ENCODE results near the gene MALSU1. TPM values are rescaled to one million over a fixed set of nuclear protein-coding genes. Genes with fewer than 3 reads are reported as not detected.

MALSU1 gene
- total and polyA plus RNA-seq, 2 donors (not counting 1 experiment from before 2014, with no cell fraction given): 54.8 to 77.6 TPM

GRCh38 chr7:23264916-23265458, 34.2 kb upstream of the MALSU1 start:
- no peaks in the 10 kb centered on the region for H3K36me3 ChIP-seq (ENCODE audit: control insufficient read depth, insufficient read depth, low read length)
- H3K27ac ChIP-seq (ENCODE audit: insufficient read depth, low read length): no peak overlapping the region
- no peaks in the 10 kb centered on the region for H3K9me3 ChIP-seq (ENCODE audit: control insufficient read depth, insufficient read depth, low read depth, low read length)
- H3K27me3 ChIP-seq (ENCODE audit: control insufficient read depth, insufficient read depth, low read length): no peaks in the 10 kb centered on the region
- no peak overlapping the region for H2AFZ ChIP-seq (ENCODE audit: low read length)
- no peaks in the 10 kb centered on the region for H3K4me1 ChIP-seq (ENCODE audit: control insufficient read depth, extremely low read depth, insufficient read depth, low read length)
- no peak overlapping the region for H3K4me2 ChIP-seq (ENCODE audit: extremely low read depth, insufficient read depth, low read length)
- H3K4me3 ChIP-seq (replicated peaks in 1 of 4; ENCODE audit: control extremely low read depth in 1 of 4, insufficient read depth in 1 of 4, low read depth in 3 of 4, low read length in 4 of 4): no peak overlapping the region
- TF ChIP-seq, protein P1, sequence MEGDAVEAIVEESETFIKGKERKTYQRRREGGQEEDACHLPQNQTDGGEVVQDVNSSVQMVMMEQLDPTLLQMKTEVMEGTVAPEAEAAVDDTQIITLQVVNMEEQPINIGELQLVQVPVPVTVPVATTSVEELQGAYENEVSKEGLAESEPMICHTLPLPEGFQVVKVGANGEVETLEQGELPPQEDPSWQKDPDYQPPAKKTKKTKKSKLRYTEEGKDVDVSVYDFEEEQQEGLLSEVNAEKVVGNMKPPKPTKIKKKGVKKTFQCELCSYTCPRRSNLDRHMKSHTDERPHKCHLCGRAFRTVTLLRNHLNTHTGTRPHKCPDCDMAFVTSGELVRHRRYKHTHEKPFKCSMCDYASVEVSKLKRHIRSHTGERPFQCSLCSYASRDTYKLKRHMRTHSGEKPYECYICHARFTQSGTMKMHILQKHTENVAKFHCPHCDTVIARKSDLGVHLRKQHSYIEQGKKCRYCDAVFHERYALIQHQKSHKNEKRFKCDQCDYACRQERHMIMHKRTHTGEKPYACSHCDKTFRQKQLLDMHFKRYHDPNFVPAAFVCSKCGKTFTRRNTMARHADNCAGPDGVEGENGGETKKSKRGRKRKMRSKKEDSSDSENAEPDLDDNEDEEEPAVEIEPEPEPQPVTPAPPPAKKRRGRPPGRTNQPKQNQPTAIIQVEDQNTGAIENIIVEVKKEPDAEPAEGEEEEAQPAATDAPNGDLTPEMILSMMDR (conservative IDR thresholded peaks at IDR 0.05 in 1 of 2, IDR thresholded peaks at IDR 0.05 in 1 of 2; ENCODE audit: low read depth in 1 of 2, low read length in 2 of 2): no peak
- no peak for TF ChIP-seq EZH2 (IDR thresholded peaks at IDR 0.05; ENCODE audit: low read length, missing control alignments)
- H3K79me2 ChIP-seq (ENCODE audit: control insufficient read depth, insufficient read depth, low read length): no peaks in the 10 kb centered on the region
- H4K20me1 ChIP-seq (ENCODE audit: control insufficient read depth, extremely low read depth, insufficient read depth, low read length): no peaks in the 10 kb centered on the region
- no peak for DNase-seq (ENCODE audit: low read depth in 2 of 2)
- no peak overlapping the region for H3K9ac ChIP-seq (ENCODE audit: insufficient read depth, low read length)

GRCh38 chr7:23266918-23267317, 32.2 kb upstream of the MALSU1 start:
- Histone ChIP-seq H3K36me3 (ENCODE audit: control insufficient read depth, insufficient read depth, low read length) (no peaks in the 10 kb centered on the region), H3K4me1 (ENCODE audit: control insufficient read depth, extremely low read depth, insufficient read depth, low read length) (no peaks in the 10 kb centered on the region), H3K9ac (ENCODE audit: insufficient read depth, low read length) (no peak overlapping the region), H3K9me3 (ENCODE audit: control insufficient read depth, insufficient read depth, low read depth, low read length) (no peaks in the 10 kb centered on the region), H4K20me1 (ENCODE audit: control insufficient read depth, extremely low read depth, insufficient read depth, low read length) (no peaks in the 10 kb centered on the region), H3K4me2 (ENCODE audit: extremely low read depth, insufficient read depth, low read length) (no peak overlapping the region), H3K4me3 (replicated peaks in 1 of 4; ENCODE audit: control extremely low read depth in 1 of 4, insufficient read depth in 1 of 4, low read depth in 3 of 4, low read length in 4 of 4) (no peak overlapping the region), H2AFZ (ENCODE audit: low read length) (no peak overlapping the region), H3K27me3 (ENCODE audit: control insufficient read depth, insufficient read depth, low read length) (no peaks in the 10 kb centered on the region), H3K79me2 (ENCODE audit: control insufficient read depth, insufficient read depth, low read length) (no peaks in the 10 kb centered on the region), H3K27ac (ENCODE audit: insufficient read depth, low read length) (no peak overlapping the region)
- no peak for DNase-seq (ENCODE audit: low read depth in 2 of 2)
- TF ChIP-seq, protein P1 (conservative IDR thresholded peaks at IDR 0.05 in 1 of 2, IDR thresholded peaks at IDR 0.05 in 1 of 2; ENCODE audit: low read depth in 1 of 2, low read length in 2 of 2): no peak
- TF ChIP-seq EZH2 (IDR thresholded peaks at IDR 0.05; ENCODE audit: low read length, missing control alignments): no peak

- DNase-seq (ENCODE audit: low read depth in 2 of 2): no peak
- H3K36me3 ChIP-seq (ENCODE audit: control insufficient read depth, insufficient read depth, low read length): no peaks in the 10 kb centered on the region
- no peaks in the 10 kb centered on the region for H3K27me3 ChIP-seq (ENCODE audit: control insufficient read depth, insufficient read depth, low read length)
- H4K20me1 ChIP-seq (ENCODE audit: control insufficient read depth, extremely low read depth, insufficient read depth, low read length): no peaks in the 10 kb centered on the region
- TF ChIP-seq EZH2 (IDR thresholded peaks at IDR 0.05; ENCODE audit: low read length, missing control alignments): no peak
- TF ChIP-seq, protein P1 (conservative IDR thresholded peaks at IDR 0.05 in 1 of 2, IDR thresholded peaks at IDR 0.05 in 1 of 2; ENCODE audit: low read depth in 1 of 2, low read length in 2 of 2): no peak
- H3K4me3 ChIP-seq (replicated peaks in 1 of 4; ENCODE audit: control extremely low read depth in 1 of 4, insufficient read depth in 1 of 4, low read depth in 3 of 4, low read length in 4 of 4): no peak overlapping the region
- no peak overlapping the region for H3K27ac ChIP-seq (ENCODE audit: insufficient read depth, low read length)
- H3K9ac ChIP-seq (ENCODE audit: insufficient read depth, low read length): no peak overlapping the region
- H3K4me1 ChIP-seq (ENCODE audit: control insufficient read depth, extremely low read depth, insufficient read depth, low read length): no peaks in the 10 kb centered on the region
- H2AFZ ChIP-seq (ENCODE audit: low read length): no peak overlapping the region
- H3K9me3 ChIP-seq (ENCODE audit: control insufficient read depth, insufficient read depth, low read depth, low read length): no peaks in the 10 kb centered on the region
- no peaks in the 10 kb centered on the region for H3K79me2 ChIP-seq (ENCODE audit: control insufficient read depth, insufficient read depth, low read length)
- no peak overlapping the region for H3K4me2 ChIP-seq (ENCODE audit: extremely low read depth, insufficient read depth, low read length)
These were observed 31.8 kb upstream of the MALSU1 start for GRCh38 chr7:23267357-23267756.

Data from fibroblast of lung (primary cell).